Adrenal gland (tissue), 12 donors: ENCODE measurements around the gene RAI14. TPM values are rescaled to one million over a fixed set of nuclear protein-coding genes. Genes with fewer than 3 reads are reported as not detected.
A peak's percentile ranks its signal among the peaks of the same experiment; 100 is the strongest.

Experiments used
- DNase-seq, 7 donors: peaks; one replicate each; pipeline ENCODE4 v3.0.0-alpha.2; 2019 to 2020
- H3K27ac ChIP-seq, 5 donors: fragments of 200-600 bp; sonication (generic) in 4 of 5; 1 replicate in 3 of 5; 2 replicates in 2 of 5; pipeline versions ENCODE4 v1.5.1 to v1.8.0; 2016 to 2020; ENCODE audit warnings: mild to moderate bottlenecking in 1 of 5
- H3K27me3 ChIP-seq: fragments of 200-600 bp; 2 replicates; pipeline ENCODE4 v1.8.0; 2021
- H3K36me3 ChIP-seq, 2 donors: fragments of 200-600 bp; replicated peaks in 1 of 2; 1 replicate in 1 of 2; 2 replicates in 1 of 2; pipeline versions ENCODE4 v1.5.1 to v1.8.0; 2018 to 2022
- H3K4me1 ChIP-seq, 2 donors: fragments of 200-600 bp; replicated peaks in 1 of 2; 1 replicate in 1 of 2; 2 replicates in 1 of 2; pipeline versions ENCODE4 v1.5.1 to v1.8.0; 2018 to 2021
- H3K4me3 ChIP-seq, 4 donors: fragments of 200-600 bp; sonication (generic) in 3 of 4; one replicate each; pipeline ENCODE4 v1.5.1; 2016 to 2018
- H3K9me3 ChIP-seq, 3 donors: fragments of 200-600 bp; sonication (generic) in 1 of 3; replicated peaks in 1 of 3; 1 replicate in 2 of 3; 2 replicates in 1 of 3; pipeline versions ENCODE4 v1.5.1 to v1.8.0; 2016 to 2021
- CTCF ChIP-seq, 6 experiments: fragments of 450-650 bp in 4 of 6; fragments of 200-600 bp in 2 of 6; sonication (generic) in 1 of 6; IDR thresholded peaks; 1 replicate in 5 of 6; 2 replicates in 1 of 6; pipeline versions ENCODE4 v1.5.1 to v1.8.0; 2016 to 2021; ENCODE audit warnings: antibody characterized with exemption in 6 of 6, mild to moderate bottlenecking in 2 of 6, moderate library complexity in 1 of 6
- POLR2A ChIP-seq, 2 donors: fragments of 450-650 bp; IDR thresholded peaks; one replicate each; pipeline ENCODE4 v1.6.1; 2017; ENCODE audit warnings: antibody characterized with exemption in 2 of 2, mild to moderate bottlenecking in 2 of 2, moderate library complexity in 1 of 2
- WGBS, 4 donors: extraction: QIAGEN DNeasy Blood & Tissue Kit in 2 of 4; methylation state at CpG; one replicate each; pipeline versions ENCODE4 v1.1.5 to v1.1.7; 2013 to 2017; 5-methylcytosine and 5-hydroxymethylcytosine counted together
- intact Hi-C, 2 donors: fragments of 100-400 bp; cut with DNase I; formaldehyde crosslinking; loops; one replicate each; pipeline versions ENCODE4 v1.14.1 to v1.15.0; 2022 to 2023
- polyA plus RNA-seq, 3 donors: library from polyadenylated mRNA; stranded (reverse); fragments of 200-250 nt in 2 of 3; fragments of 350-450 nt in 1 of 3; fragmentation: Illumina TruSeq in 1 of 3; extraction: RNeasy Lipid Tissue Mini Kit (QIAGEN cat#74804) in 1 of 3; gene quantifications; one replicate each; pipeline ENCODE4 v1.2.3, GENCODE V29; 2013 to 2014
- total RNA-seq, 9 donors: library from RNA; depleted of rRNA in 4 of 9; stranded (reverse); fragments of >200 nt in 4 of 9; fragments of 120-200 nt in 1 of 9; fragmentation: NEBNext Ultra II Directional in 1 of 9; extraction: Animal tissue kit (Norgen Biotek cat#: 25700) in 1 of 9; gene quantifications; one replicate each; pipeline versions ENCODE4 v1.1.0 to v1.2.4, GENCODE V29; 2013 to 2023
- donor health status: healthy with polysubstance abuse.
- donor health status: Bipolar disorder and iron deficiency.
- donor health status: DM: yes; HTN: yes; CAD: no.
- donor health status: DM: no; HTN: no; CAD: no.
- donor health status: DM: no; HTN: no; CAD: no.
- donor health status: DM: yes; HTN: yes; CAD: no.

RAI14 gene
- total and polyA plus RNA-seq, 12 donors = 9.1 to 158 (median 28.5) TPM

- H3K27me3 ChIP-seq = no peaks in the 10 kb centered on the region
- TF ChIP-seq POLR2A (IDR thresholded peaks at IDR 0.05) (no peak), CTCF (IDR thresholded peaks at IDR 0.05) (no peak)
- H3K4me1 ChIP-seq = peaks cover 0 to 6% of the 10 kb centered on the region in 2 donors
- no peak for DNase-seq
- intact Hi-C loops = no loop called here
- H3K27ac ChIP-seq = no peak overlapping the region
- H3K36me3 ChIP-seq = no peaks in the 10 kb centered on the region
- WGBS, 4 donors = 78 to 89% (median 88%) methylated on average over 1 of the region's 1 CpG
- no peak overlapping the region for H3K4me3 ChIP-seq
- H3K9me3 ChIP-seq = no peaks in the 10 kb centered on the region
Measured at GRCh38 chr5:34627794-34628193, 28.3 kb upstream of the RAI14 start.

GRCh38 chr5:34628373-34628772 lies 27.8 kb upstream of the RAI14 start:
- Histone ChIP-seq H3K27me3 (no peaks in the 10 kb centered on the region), H3K36me3 (no peaks in the 10 kb centered on the region), H3K9me3 (no peaks in the 10 kb centered on the region), H3K4me3 (no peak overlapping the region), H3K27ac (no peak overlapping the region), H3K4me1 (peaks cover 5 to 12% of the 10 kb centered on the region in 2 donors)
- 75 to 87% (median 82%) methylated on average over 3 of the region's 3 CpGs for WGBS, 4 donors
- TF ChIP-seq POLR2A (IDR thresholded peaks at IDR 0.05) = no peak
- no peak for TF ChIP-seq CTCF (IDR thresholded peaks at IDR 0.05)
- intact Hi-C loops = no loop called here
- no peak for DNase-seq

- DNase-seq = no peak
- no peak overlapping the region for H3K27ac ChIP-seq
- no peaks in the 10 kb centered on the region for H3K9me3 ChIP-seq
- no peak overlapping the region for H3K4me3 ChIP-seq
- intact Hi-C loops = no loop called here
- peaks cover 6 to 12% of the 10 kb centered on the region in 2 donors for H3K4me1 ChIP-seq
- TF ChIP-seq CTCF (IDR thresholded peaks at IDR 0.05) = no peak
- no peak for TF ChIP-seq POLR2A (IDR thresholded peaks at IDR 0.05)
- 85 to 94% (median 90%) methylated on average over 4 of the region's 4 CpGs for WGBS, 4 donors
- no peaks in the 10 kb centered on the region for H3K36me3 ChIP-seq
- no peaks in the 10 kb centered on the region for H3K27me3 ChIP-seq
Measured at GRCh38 chr5:34630596-34630995, 25.5 kb upstream of the RAI14 start.

- no peaks in the 10 kb centered on the region for H3K36me3 ChIP-seq
- no peak for TF ChIP-seq POLR2A (IDR thresholded peaks at IDR 0.05)
- TF ChIP-seq CTCF (IDR thresholded peaks at IDR 0.05) = no peak
- H3K4me1 ChIP-seq = peaks cover 6 to 12% of the 10 kb centered on the region in 2 donors
- H3K27ac ChIP-seq = peak overlapping the region in 2 of 5 donors; percentile 6 to 22
- 32 to 46% (median 37%) methylated on average over 8 of the region's 8 CpGs for WGBS, 4 donors
- intact Hi-C loops = no loop called here
- no peaks in the 10 kb centered on the region for H3K27me3 ChIP-seq
- DNase-seq = peak; percentile 46 to 79 (median 76)
- no peak overlapping the region for H3K4me3 ChIP-seq
- no peaks in the 10 kb centered on the region for H3K9me3 ChIP-seq
Measured at GRCh38 chr5:34632807-34633422, 23.2 kb upstream of the RAI14 start.
